Activated T-helper 2 cell treated with anti-CD3 and anti-CD28 coated beads, Interferon-gamma antibody, Interleukin-2, Interleukin-4, amounts not matched to agents 10 μg/mL and 5 μg/mL and 100 μg/mL, durations not matched to agents 14 hours and 24 hours and 36 hours (primary cell): Measurements from ENCODE around the gene TTC39A. TPM values are rescaled to one million over a fixed set of nuclear protein-coding genes. Genes with fewer than 3 reads are reported as not detected.

Source experiments
- DNase-seq: peaks from one replicate; pipeline ENCODE4 v3.0.0; 2021; ENCODE audit warnings: low spot score
- H3K27ac Mint-ChIP-seq: one replicate; pipeline ENCODE4 v1.8.0; 2021; ENCODE audit warnings: mixed read lengths
- H3K27me3 Mint-ChIP-seq: one replicate; pipeline ENCODE4 v1.8.0; 2021; ENCODE audit warnings: low read depth, mixed read lengths
- H3K36me3 Mint-ChIP-seq: one replicate; pipeline ENCODE4 v1.8.0; 2021; ENCODE audit warnings: low read depth, mixed read lengths
- H3K4me1 Mint-ChIP-seq: one replicate; pipeline ENCODE4 v1.8.0; 2021; ENCODE audit warnings: low read depth, mixed read lengths
- H3K4me3 Mint-ChIP-seq: one replicate; pipeline ENCODE4 v1.8.0; 2021; ENCODE audit warnings: low read depth, mild to moderate bottlenecking, moderate library complexity, mixed read lengths
- H3K9me3 Mint-ChIP-seq: one replicate; pipeline ENCODE4 v1.8.0; 2021; ENCODE audit warnings: mixed read lengths
- intact Hi-C: fragments of 100-400 bp; cut with micrococcal nuclease; formaldehyde crosslinking; loops from one replicate; pipeline ENCODE4 v1.15.1; 2023
- total RNA-seq: library from RNA; stranded (reverse); gene quantifications from 2 replicates; pipeline ENCODE4 v1.2.3, GENCODE V29; 2022

Gene TTC39A
- total RNA-seq, result 0.41 and 0.44 TPM in 2 replicates

GRCh38 chr1:51330331-51331201, at the start of gene TTC39A:
TTC39A (minus strand) TSS chr1:51330562; CDS start chr1:51330477, 85 bp downstream.
- peak within 1 kb of the TSS; percentile 35 for H3K27ac Mint-ChIP-seq
- no peaks in the 10 kb centered on the region for H3K9me3 Mint-ChIP-seq

GRCh38 chr1:51378871-51379270, 48.5 kb upstream of the TTC39A start:
- peaks cover 65% of the 10 kb centered on the region for H3K36me3 Mint-ChIP-seq
- no peak overlapping the region for H3K27ac Mint-ChIP-seq
- H3K27me3 Mint-ChIP-seq, result no peaks in the 10 kb centered on the region
- H3K4me3 Mint-ChIP-seq, result no peak overlapping the region
- no peak for DNase-seq
- intact Hi-C loops, result no loop called here
- H3K9me3 Mint-ChIP-seq, result peaks cover 12% of the 10 kb centered on the region
- peaks cover 3% of the 10 kb centered on the region for H3K4me1 Mint-ChIP-seq

More at GRCh38 chr1:51330331-51331201, at the start of gene TTC39A:
- DNase-seq, result no peak
- peaks cover 15% of the 10 kb centered on the region for H3K4me1 Mint-ChIP-seq
- peak within 1 kb of the TSS; percentile 84 for H3K4me3 Mint-ChIP-seq
- no peaks in the 10 kb centered on the region for H3K36me3 Mint-ChIP-seq
- H3K27me3 Mint-ChIP-seq, result peaks cover 25% of the 10 kb centered on the region
- intact Hi-C loops, result loop anchor here (10.0 kb wide), 1 partner anchor 204 kb away; no protein-coding TSS in a partner anchor

- H3K27me3 Mint-ChIP-seq, result no peaks in the 10 kb centered on the region
- H3K4me1 Mint-ChIP-seq, result no peaks in the 10 kb centered on the region
- H3K4me3 Mint-ChIP-seq, result no peak overlapping the region
- H3K27ac Mint-ChIP-seq, result no peak overlapping the region
- peaks cover 45% of the 10 kb centered on the region for H3K36me3 Mint-ChIP-seq
- H3K9me3 Mint-ChIP-seq, result no peaks in the 10 kb centered on the region
- intact Hi-C loops, result no loop called here
- DNase-seq, result no peak
Observed at GRCh38 chr1:51373898-51374297, 43.5 kb upstream of the TTC39A start.

GRCh38 chr1:51372561-51372960, 42.2 kb upstream of the TTC39A start:
- H3K36me3 Mint-ChIP-seq, result peaks cover 40% of the 10 kb centered on the region
- no peak overlapping the region for H3K4me3 Mint-ChIP-seq
- H3K27me3 Mint-ChIP-seq, result no peaks in the 10 kb centered on the region
- intact Hi-C loops, result no loop called here
- H3K9me3 Mint-ChIP-seq, result no peaks in the 10 kb centered on the region
- no peaks in the 10 kb centered on the region for H3K4me1 Mint-ChIP-seq
- no peak overlapping the region for H3K27ac Mint-ChIP-seq
- no peak for DNase-seq

GRCh38 chr1:51369171-51369570, 38.8 kb upstream of the TTC39A start:
- intact Hi-C loops, result no loop called here
- H3K27me3 Mint-ChIP-seq, result no peaks in the 10 kb centered on the region
- DNase-seq, result no peak
- no peak overlapping the region for H3K27ac Mint-ChIP-seq
- H3K4me3 Mint-ChIP-seq, result no peak overlapping the region
- no peaks in the 10 kb centered on the region for H3K4me1 Mint-ChIP-seq
- peaks cover 30% of the 10 kb centered on the region for H3K36me3 Mint-ChIP-seq
- H3K9me3 Mint-ChIP-seq, result no peaks in the 10 kb centered on the region

- Mint-ChIP-seq H3K27ac (no peak overlapping the region), H3K36me3 (peaks cover 23% of the 10 kb centered on the region), H3K9me3 (no peaks in the 10 kb centered on the region), H3K4me1 (no peaks in the 10 kb centered on the region), H3K27me3 (no peaks in the 10 kb centered on the region), H3K4me3 (no peak overlapping the region)
- intact Hi-C loops, result no loop called here
- DNase-seq, result no peak
Observed at GRCh38 chr1:51365774-51366173, 35.4 kb upstream of the TTC39A start.

GRCh38 chr1:51359879-51360278, 29.5 kb upstream of the TTC39A start:
- Mint-ChIP-seq H3K4me3 (no peak overlapping the region), H3K9me3 (no peaks in the 10 kb centered on the region), H3K27ac (no peak overlapping the region)

GRCh38 chr1:51355382-51355781, 25.0 kb upstream of the TTC39A start:
- no peak overlapping the region for H3K27ac Mint-ChIP-seq
- no peaks in the 10 kb centered on the region for H3K9me3 Mint-ChIP-seq
- no peaks in the 10 kb centered on the region for H3K27me3 Mint-ChIP-seq
- H3K36me3 Mint-ChIP-seq, result peaks cover 18% of the 10 kb centered on the region
- intact Hi-C loops, result no loop called here
- H3K4me1 Mint-ChIP-seq, result no peaks in the 10 kb centered on the region
- H3K4me3 Mint-ChIP-seq, result no peak overlapping the region
- no peak for DNase-seq

More at GRCh38 chr1:51359879-51360278, 29.5 kb upstream of the TTC39A start:
- Mint-ChIP-seq H3K27me3 (no peaks in the 10 kb centered on the region), H3K36me3 (peaks cover 38% of the 10 kb centered on the region), H3K4me1 (no peaks in the 10 kb centered on the region)
- intact Hi-C loops, result no loop called here
- no peak for DNase-seq

- no peaks in the 10 kb centered on the region for H3K9me3 Mint-ChIP-seq
- intact Hi-C loops, result no loop called here
- H3K27me3 Mint-ChIP-seq, result no peaks in the 10 kb centered on the region
- peaks cover 18% of the 10 kb centered on the region for H3K36me3 Mint-ChIP-seq
- no peak for DNase-seq
- H3K27ac Mint-ChIP-seq, result no peak overlapping the region
- H3K4me1 Mint-ChIP-seq, result no peaks in the 10 kb centered on the region
- no peak overlapping the region for H3K4me3 Mint-ChIP-seq
Observed at GRCh38 chr1:51354416-51354815, 24.1 kb upstream of the TTC39A start.

GRCh38 chr1:51351907-51352306, 21.5 kb upstream of the TTC39A start:
- intact Hi-C loops, result no loop called here
- Mint-ChIP-seq H3K4me3 (no peak overlapping the region), H3K27me3 (peaks cover 1% of the 10 kb centered on the region), H3K36me3 (peaks cover 18% of the 10 kb centered on the region), H3K27ac (no peak overlapping the region), H3K4me1 (no peaks in the 10 kb centered on the region), H3K9me3 (no peaks in the 10 kb centered on the region)
- no peak for DNase-seq

GRCh38 chr1:51349862-51350261, 19.5 kb upstream of the TTC39A start:
- no peak overlapping the region for H3K4me3 Mint-ChIP-seq

GRCh38 chr1:51348147-51348527, 17.8 kb upstream of the TTC39A start:
- H3K9me3 Mint-ChIP-seq, result no peaks in the 10 kb centered on the region
- no peaks in the 10 kb centered on the region for H3K36me3 Mint-ChIP-seq
- DNase-seq, result no peak
- intact Hi-C loops, result no loop called here
- no peak overlapping the region for H3K27ac Mint-ChIP-seq
- no peak overlapping the region for H3K4me3 Mint-ChIP-seq
- no peaks in the 10 kb centered on the region for H3K4me1 Mint-ChIP-seq
- H3K27me3 Mint-ChIP-seq, result peaks cover 26% of the 10 kb centered on the region

More at GRCh38 chr1:51349862-51350261, 19.5 kb upstream of the TTC39A start:
- Mint-ChIP-seq H3K27me3 (peaks cover 13% of the 10 kb centered on the region), H3K9me3 (no peaks in the 10 kb centered on the region), H3K36me3 (peaks cover 1% of the 10 kb centered on the region), H3K4me1 (no peaks in the 10 kb centered on the region), H3K27ac (no peak overlapping the region)
- no peak for DNase-seq
- intact Hi-C loops, result no loop called here

- H3K27ac Mint-ChIP-seq, result no peak overlapping the region
- H3K36me3 Mint-ChIP-seq, result no peaks in the 10 kb centered on the region
- H3K4me1 Mint-ChIP-seq, result no peaks in the 10 kb centered on the region
- intact Hi-C loops, result no loop called here
- no peaks in the 10 kb centered on the region for H3K9me3 Mint-ChIP-seq
- no peak overlapping the region for H3K4me3 Mint-ChIP-seq
- no peak for DNase-seq
- H3K27me3 Mint-ChIP-seq, result peaks cover 29% of the 10 kb centered on the region
Observed at GRCh38 chr1:51347398-51348146, 17.2 kb upstream of the TTC39A start.
